GM12878 (cell line): Measurements from ENCODE around the gene C9. TPM values are rescaled to one million over a fixed set of nuclear protein-coding genes. Genes with fewer than 3 reads are reported as not detected.

Experiments used
- ATAC-seq: fragments of 200-7000 bp; cut with Tn5 transposase; 3 replicates; pipeline ENCODE4 v1.9.1; 2020; ENCODE audit warnings: mild to moderate bottlenecking, moderate library complexity
- BruUV-seq: library from RNA; stranded (reverse); fragments of 400-500 nt; replicated peaks from 2 replicates; lab custom pipeline; 2021; lab: Mats Ljungman, UMichigan
- CTCF ChIA-PET: fragments of 300-600 bp; sonication (Branson Sonifier 250); formaldehyde crosslinking; extraction: SDS; loops from one replicate; lab custom pipeline; 2021; ENCODE audit warnings: inconsistent platforms; lab: Yijun Ruan, JAX
- POLR2A ChIA-PET: fragments of 350-600 bp; formaldehyde crosslinking; extraction: SDS; loops from one replicate; lab custom pipeline; 2021; ENCODE audit warnings: inconsistent platforms; lab: Charles Lee
- RAD21 ChIA-PET: fragments of 300-600 bp; sonication (Branson Sonifier 250); formaldehyde crosslinking; loops from one replicate; lab custom pipeline; 2023; ENCODE audit warnings: antibody characterized with exemption; ENCODE audit not compliant: unreplicated experiment; lab: Charles Lee
- SMC1A ChIA-PET: fragments of 300-600 bp; sonication (Branson Sonifier 250); formaldehyde crosslinking; loops from one replicate; lab custom pipeline; 2023; ENCODE audit not compliant: unreplicated experiment, uncharacterized antibody; lab: Charles Lee
- DNase-seq: peaks from one replicate; pipeline ENCODE4 v3.0.0-alpha.2; 2011; ENCODE audit warnings: low read depth, low spot score
- FAIRE-seq: peaks from 3 replicates; lab custom pipeline; 2011; peaks lifted over from hg19 to GRCh38; lab: Jason Lieb, UNC
- H2AFZ ChIP-seq: 2 replicates; pipeline ENCODE4 v1.6.0; 2011; ENCODE audit warnings: low read depth, low read length, control low read depth; ENCODE audit not compliant: control insufficient read depth
- H3K27ac ChIP-seq: 2 replicates; pipeline ENCODE4 v1.5.1; 2011; ENCODE audit warnings: control low read depth; ENCODE audit not compliant: control insufficient read depth, insufficient read depth
- H3K27me3 ChIP-seq, 2 experiments: replicated peaks in 1 of 2; 2 replicates each; pipeline versions ENCODE4 v1.6.0 to v1.6.1; 2011; ENCODE audit warnings: low read length in 1 of 2; ENCODE audit not compliant: control insufficient read depth in 2 of 2, insufficient read depth in 2 of 2
- H3K36me3 ChIP-seq, 2 experiments: 2 replicates each; pipeline ENCODE4 v1.5.1; 2011; ENCODE audit warnings: low read length in 1 of 2; ENCODE audit not compliant: control insufficient read depth in 2 of 2, insufficient read depth in 2 of 2
- H3K4me1 ChIP-seq: 2 replicates; pipeline ENCODE4 v1.6.1; 2011; ENCODE audit warnings: mild to moderate bottlenecking, low read length, moderate library complexity, mixed read lengths; ENCODE audit not compliant: control insufficient read depth, insufficient read depth
- H3K4me2 ChIP-seq: 2 replicates; pipeline ENCODE4 v1.6.0; 2011; ENCODE audit warnings: control low read depth; ENCODE audit not compliant: control insufficient read depth, insufficient read depth
- H3K4me3 ChIP-seq: fragments of 200-600 bp; sonication (generic); 2 replicates; pipeline ENCODE4 v1.5.1; 2016
- H3K79me2 ChIP-seq: 2 replicates; pipeline ENCODE4 v1.6.0; 2011; ENCODE audit warnings: low read length; ENCODE audit not compliant: control insufficient read depth, insufficient read depth
- H3K9ac ChIP-seq: 2 replicates; pipeline ENCODE4 v1.8.0; 2011; ENCODE audit warnings: low read length, control low read depth, mixed read lengths; ENCODE audit not compliant: control insufficient read depth, insufficient read depth
- H3K9me3 ChIP-seq: replicated peaks from 3 replicates; pipeline ENCODE4 v1.5.1; 2011; ENCODE audit warnings: mild to moderate bottlenecking, low read length; ENCODE audit not compliant: control insufficient read depth, insufficient read depth
- H4K20me1 ChIP-seq: 2 replicates; pipeline ENCODE4 v1.6.0; 2011; ENCODE audit not compliant: control insufficient read depth, insufficient read depth
- BACH1 ChIP-seq: fragments of 450-650 bp; IDR thresholded peaks from 2 replicates; pipeline ENCODE4 v1.6.1; 2017; ENCODE audit warnings: mild to moderate bottlenecking, borderline replicate concordance
- FOXM1 ChIP-seq: IDR thresholded peaks from 2 replicates; pipeline ENCODE4 v1.6.1; 2012; ENCODE audit warnings: low read depth, mild to moderate bottlenecking, inconsistent platforms, low read length, moderate library complexity
- NFXL1 ChIP-seq: fragments of 450-650 bp; IDR thresholded peaks from 2 replicates; pipeline ENCODE4 v1.6.1; 2017; ENCODE audit warnings: antibody characterized with exemption, mild to moderate bottlenecking, borderline replicate concordance
- NRF1 ChIP-seq: conservative IDR thresholded peaks from 2 replicates; pipeline ENCODE4 v1.6.1; 2011; ENCODE audit warnings: mild to moderate bottlenecking, low read depth, low read length, improper control_type of control experiment
- RB1 ChIP-seq: fragments of 450-650 bp; formaldehyde crosslinking; IDR thresholded peaks from 2 replicates; pipeline ENCODE4 v1.6.1; 2017; ENCODE audit warnings: mild to moderate bottlenecking, borderline replicate concordance
- TARDBP ChIP-seq: IDR thresholded peaks from 2 replicates; pipeline ENCODE4 v1.6.1; 2016; ENCODE audit warnings: borderline replicate concordance
- TCF3 ChIP-seq: IDR thresholded peaks from 2 replicates; pipeline ENCODE4 v1.6.1; 2012; ENCODE audit warnings: low read depth, mild to moderate bottlenecking, low read length, borderline replicate concordance; ENCODE audit not compliant: insufficient read depth
- WRNIP1 ChIP-seq: IDR thresholded peaks from 2 replicates; pipeline ENCODE4 v1.6.1; 2011; ENCODE audit warnings: low read depth, low read length, improper control_type of control experiment, borderline replicate concordance
- ZNF622 ChIP-seq: fragments of 450-650 bp; IDR thresholded peaks from 2 replicates; pipeline ENCODE4 v1.6.1; 2017; ENCODE audit warnings: mild to moderate bottlenecking, inconsistent platforms
- ZZZ3 ChIP-seq: IDR thresholded peaks from 2 replicates; pipeline ENCODE4 v1.6.1; 2011; ENCODE audit warnings: low read depth; ENCODE audit not compliant: control insufficient read depth, insufficient read length
- WGBS: methylation state at CpG from one replicate; pipeline ENCODE4 v1.1.6; 2016; ENCODE audit warnings: low lambda C conversion rate; ENCODE audit not compliant: insufficient replicate concordance, insufficient coverage; ENCODE audit errors: missing lambda C conversion rate; 5-methylcytosine and 5-hydroxymethylcytosine counted together
- in situ Hi-C: fragments of 300-500 bp; cut with MboI; formaldehyde crosslinking; loops from 9 replicates; pipeline ENCODE4 v1.14.3; 2018; ENCODE audit warnings: mixed read lengths
- intact Hi-C: fragments of 100-400 bp; cut with micrococcal nuclease; formaldehyde crosslinking; loops from one replicate; pipeline ENCODE4 v1.14.2; 2022; ENCODE audit not compliant: unreplicated experiment
- polyA plus RNA-seq, 11 experiments: library from polyadenylated mRNA; depleted of rRNA in 4 of 11; unstranded in 6 of 11; stranded (reverse) in 5 of 11; fragments of >200 nt; fragmentation: Nextera tagmentation in 4 of 11; fragmentation: Illumina TruSeq in 1 of 11; extraction: Ambion mirVana in 4 of 11; extraction: Trizol in 1 of 11; gene quantifications; 1 replicate in 1 of 11; 2 replicates in 10 of 11; pipeline versions ENCODE4 v1.2.1 to v1.2.3, GENCODE V29; 2011 to 2016; ENCODE audit warnings: inconsistent platforms in 2 of 11, missing spikeins in 2 of 11, low read depth in 1 of 11
- total RNA-seq, 4 experiments: library from RNA; depleted of rRNA in 3 of 4; stranded (reverse); fragments of >200 nt in 3 of 4; fragmentation: Illumina TruSeq in 1 of 4; extraction: Trizol in 1 of 4; gene quantifications; 2 replicates each; pipeline versions ENCODE4 v1.2.1 to v1.2.3, GENCODE V29; 2013 to 2021
- TF ChIP-seq, protein P1 (sequence below): fragments of 450-650 bp; IDR thresholded peaks from 2 replicates; pipeline ENCODE4 v1.6.1; 2018; ENCODE audit warnings: mild to moderate bottlenecking, low read depth, moderate library complexity; ENCODE audit not compliant: partially characterized antibody
- TF ChIP-seq, protein P2 (sequence below): IDR thresholded peaks from 2 replicates; pipeline ENCODE4 v1.6.1; 2011; ENCODE audit warnings: low read depth, mild to moderate bottlenecking, low read length, moderate library complexity, borderline replicate concordance; ENCODE audit errors: extremely low read depth

C9 gene
- total and polyA plus RNA-seq, 10 of the 15 experiments (the other 5 are each of a cell fraction or from before 2014, with no cell fraction given), result 0.54 TPM; not detected in 9

DNA sequence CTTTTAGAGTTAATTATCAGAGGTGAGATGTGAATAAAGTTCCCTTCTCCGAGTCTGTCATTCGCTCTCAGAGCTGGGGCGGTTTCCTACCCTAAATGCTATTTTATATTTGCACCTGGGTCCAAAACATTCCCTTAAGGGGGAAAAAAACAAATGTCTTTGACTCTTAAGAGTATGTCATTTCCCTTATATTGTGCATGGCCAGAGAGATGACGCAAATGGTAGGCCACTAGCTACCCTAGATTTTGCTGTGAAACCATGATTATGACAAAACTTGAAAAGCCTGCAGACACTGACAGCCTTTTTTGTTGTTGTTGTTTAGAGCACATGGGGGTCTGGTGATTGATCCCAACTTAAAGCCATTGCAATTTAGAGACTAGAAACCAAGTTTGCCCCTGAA lies 47.7 kb upstream of the C9 start:
- ChIA-PET RAD21 (no interaction called here), SMC1A (no interaction called here), CTCF (no interaction called here), POLR2A (no interaction called here)
- no peak overlapping the region for H3K27ac ChIP-seq
- no peak overlapping the region for H3K4me3 ChIP-seq
- in situ Hi-C loops (no loop called here), intact Hi-C loops (no loop called here)
- TF ChIP-seq ZZZ3 (no peak), NRF1 (no peak), ZNF622 (no peak), RB1 (no peak), WRNIP1 (no peak), TARDBP (no peak), TCF3 (no peak), NFXL1 (no peak), BACH1 (no peak), FOXM1 (no peak)
- TF ChIP-seq, protein P1, sequence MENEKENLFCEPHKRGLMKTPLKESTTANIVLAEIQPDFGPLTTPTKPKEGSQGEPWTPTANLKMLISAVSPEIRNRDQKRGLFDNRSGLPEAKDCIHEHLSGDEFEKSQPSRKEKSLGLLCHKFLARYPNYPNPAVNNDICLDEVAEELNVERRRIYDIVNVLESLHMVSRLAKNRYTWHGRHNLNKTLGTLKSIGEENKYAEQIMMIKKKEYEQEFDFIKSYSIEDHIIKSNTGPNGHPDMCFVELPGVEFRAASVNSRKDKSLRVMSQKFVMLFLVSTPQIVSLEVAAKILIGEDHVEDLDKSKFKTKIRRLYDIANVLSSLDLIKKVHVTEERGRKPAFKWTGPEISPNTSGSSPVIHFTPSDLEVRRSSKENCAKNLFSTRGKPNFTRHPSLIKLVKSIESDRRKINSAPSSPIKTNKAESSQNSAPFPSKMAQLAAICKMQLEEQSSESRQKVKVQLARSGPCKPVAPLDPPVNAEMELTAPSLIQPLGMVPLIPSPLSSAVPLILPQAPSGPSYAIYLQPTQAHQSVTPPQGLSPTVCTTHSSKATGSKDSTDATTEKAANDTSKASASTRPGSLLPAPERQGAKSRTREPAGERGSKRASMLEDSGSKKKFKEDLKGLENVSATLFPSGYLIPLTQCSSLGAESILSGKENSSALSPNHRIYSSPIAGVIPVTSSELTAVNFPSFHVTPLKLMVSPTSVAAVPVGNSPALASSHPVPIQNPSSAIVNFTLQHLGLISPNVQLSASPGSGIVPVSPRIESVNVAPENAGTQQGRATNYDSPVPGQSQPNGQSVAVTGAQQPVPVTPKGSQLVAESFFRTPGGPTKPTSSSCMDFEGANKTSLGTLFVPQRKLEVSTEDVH, result no peak
- TF ChIP-seq, protein P2, sequence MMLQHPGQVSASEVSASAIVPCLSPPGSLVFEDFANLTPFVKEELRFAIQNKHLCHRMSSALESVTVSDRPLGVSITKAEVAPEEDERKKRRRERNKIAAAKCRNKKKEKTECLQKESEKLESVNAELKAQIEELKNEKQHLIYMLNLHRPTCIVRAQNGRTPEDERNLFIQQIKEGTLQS, result no peak
- no peak overlapping the region for H3K9ac ChIP-seq
- no TSS peak for BruUV-seq
- no peaks in the 10 kb centered on the region for H3K9me3 ChIP-seq
- H3K79me2 ChIP-seq, result no peaks in the 10 kb centered on the region
- H2AFZ ChIP-seq, result no peak overlapping the region
- DNase-seq (no peak), FAIRE-seq (no peak), ATAC-seq (no peak)
- H3K4me1 ChIP-seq, result no peaks in the 10 kb centered on the region
- H4K20me1 ChIP-seq, result no peaks in the 10 kb centered on the region
- no peaks in the 10 kb centered on the region for H3K36me3 ChIP-seq
- no peak overlapping the region for H3K4me2 ChIP-seq
- H3K27me3 ChIP-seq, result no peaks in the 10 kb centered on the region
- WGBS, result 59% methylated on average over 4 of the region's 4 CpGs
